ENCODE results near the gene CPNE4. TPM values are rescaled to one million over a fixed set of nuclear protein-coding genes. Genes with fewer than 3 reads are reported as not detected.

The CPNE4 gene
- total and polyA plus RNA-seq, 8 donors = 0.15 to 8.9 (median 1.7) TPM

DNA sequence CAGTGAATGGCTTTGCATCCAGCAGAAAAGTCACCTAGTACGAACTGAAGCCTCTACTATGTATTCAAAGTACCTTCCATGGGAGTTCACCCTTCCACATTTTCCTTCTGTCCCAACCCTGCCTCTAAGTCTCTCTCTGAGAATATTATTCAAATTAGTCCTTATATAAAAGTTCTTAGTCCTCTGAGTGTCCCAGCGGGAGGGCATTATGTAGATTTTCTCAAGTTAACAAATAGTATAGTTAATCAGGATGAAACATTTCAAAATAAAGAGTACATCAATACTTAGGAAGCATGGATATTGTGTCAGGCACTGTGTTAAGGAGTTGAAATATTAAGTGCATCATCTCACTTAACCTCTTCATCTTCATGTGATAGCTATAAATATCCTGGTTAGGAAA is 223.3 kb downstream of the CPNE4 start:
- intact Hi-C loops (cut with DNase I; ENCODE audit: low total_unique reads) = no loop called here
- 79 to 90% (median 88%) methylated on average over 2 of the region's 2 CpGs for WGBS, 5 donors
- Histone ChIP-seq H3K4me3 (no peak overlapping the region), H3K27ac (no peak overlapping the region), H3K36me3 (no peaks in the 10 kb centered on the region), H3K27me3 (no peaks in the 10 kb centered on the region), H3K9me3 (no peaks in the 10 kb centered on the region), H3K4me1 (no peaks in the 10 kb centered on the region)
- no peak for TF ChIP-seq POLR2AphosphoS5 (IDR thresholded peaks at IDR 0.05)
- no peak for DNase-seq

DNA sequence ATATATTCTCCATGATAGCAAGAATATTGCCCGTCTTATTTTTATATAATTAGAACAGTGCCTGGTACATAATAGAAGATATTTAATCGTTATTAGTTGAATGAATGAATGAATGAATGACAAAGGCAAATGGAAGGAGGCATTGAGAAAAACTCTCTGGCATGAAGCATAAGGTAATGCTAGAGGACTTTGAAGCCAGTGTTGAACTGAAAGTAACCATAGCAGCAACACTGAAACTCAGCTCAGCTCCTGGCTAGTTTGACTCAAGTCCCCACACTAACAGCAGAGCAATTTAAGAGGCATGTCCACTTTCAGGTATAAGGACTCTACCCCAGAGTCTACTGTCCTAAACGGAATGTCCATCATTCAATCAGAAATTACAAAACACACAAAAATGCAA is 227.0 kb downstream of the CPNE4 start:
- H3K9me3 ChIP-seq = no peaks in the 10 kb centered on the region
- H3K27ac ChIP-seq = no peak overlapping the region
- intact Hi-C loops (cut with DNase I; ENCODE audit: low total_unique reads) = no loop called here
- H3K4me1 ChIP-seq = no peaks in the 10 kb centered on the region
- 84 to 93% (median 92%) methylated on average over 3 of the region's 3 CpGs for WGBS, 5 donors
- DNase-seq = no peak
- TF ChIP-seq POLR2AphosphoS5 (IDR thresholded peaks at IDR 0.05) = no peak
- TF ChIP-seq EP300 (IDR thresholded peaks at IDR 0.05) = no peak
- TF ChIP-seq, protein P1, sequence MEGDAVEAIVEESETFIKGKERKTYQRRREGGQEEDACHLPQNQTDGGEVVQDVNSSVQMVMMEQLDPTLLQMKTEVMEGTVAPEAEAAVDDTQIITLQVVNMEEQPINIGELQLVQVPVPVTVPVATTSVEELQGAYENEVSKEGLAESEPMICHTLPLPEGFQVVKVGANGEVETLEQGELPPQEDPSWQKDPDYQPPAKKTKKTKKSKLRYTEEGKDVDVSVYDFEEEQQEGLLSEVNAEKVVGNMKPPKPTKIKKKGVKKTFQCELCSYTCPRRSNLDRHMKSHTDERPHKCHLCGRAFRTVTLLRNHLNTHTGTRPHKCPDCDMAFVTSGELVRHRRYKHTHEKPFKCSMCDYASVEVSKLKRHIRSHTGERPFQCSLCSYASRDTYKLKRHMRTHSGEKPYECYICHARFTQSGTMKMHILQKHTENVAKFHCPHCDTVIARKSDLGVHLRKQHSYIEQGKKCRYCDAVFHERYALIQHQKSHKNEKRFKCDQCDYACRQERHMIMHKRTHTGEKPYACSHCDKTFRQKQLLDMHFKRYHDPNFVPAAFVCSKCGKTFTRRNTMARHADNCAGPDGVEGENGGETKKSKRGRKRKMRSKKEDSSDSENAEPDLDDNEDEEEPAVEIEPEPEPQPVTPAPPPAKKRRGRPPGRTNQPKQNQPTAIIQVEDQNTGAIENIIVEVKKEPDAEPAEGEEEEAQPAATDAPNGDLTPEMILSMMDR (IDR thresholded peaks at IDR 0.05) = no peak
- no peak for TF ChIP-seq POLR2A (IDR thresholded peaks at IDR 0.05)
- H3K4me3 ChIP-seq = no peak overlapping the region
- H3K27me3 ChIP-seq = no peaks in the 10 kb centered on the region
- no peaks in the 10 kb centered on the region for H3K36me3 ChIP-seq

DNA sequence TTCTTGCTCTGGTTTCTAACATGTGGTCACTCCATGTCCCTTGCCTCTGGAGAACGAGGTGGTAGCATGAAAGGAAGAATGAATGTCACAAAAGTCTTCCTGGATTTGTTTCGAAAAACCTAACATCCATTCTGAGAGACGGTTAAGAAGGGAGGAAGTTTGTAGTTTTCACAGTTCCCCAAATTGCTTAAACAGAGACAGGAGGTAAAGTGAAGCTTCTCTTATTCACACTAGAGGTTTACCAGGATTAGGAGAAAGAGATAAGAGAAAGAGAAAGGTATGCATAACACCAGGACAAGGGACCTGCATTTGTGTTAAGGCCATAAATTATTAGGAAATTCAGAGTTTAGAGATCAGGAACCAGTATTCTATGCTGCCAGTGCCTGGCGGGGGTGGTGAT is 228.1 kb downstream of the CPNE4 start:
- intact Hi-C loops (cut with DNase I; ENCODE audit: low total_unique reads) = no loop called here
- no peak overlapping the region for H3K4me3 ChIP-seq
- H3K27me3 ChIP-seq = no peaks in the 10 kb centered on the region
- H3K4me1 ChIP-seq = no peaks in the 10 kb centered on the region
- no peak for DNase-seq
- no peaks in the 10 kb centered on the region for H3K9me3 ChIP-seq
- 60 to 68% (median 62%) methylated on average over 4 of the region's 4 CpGs for WGBS, 5 donors
- no peaks in the 10 kb centered on the region for H3K36me3 ChIP-seq
- TF ChIP-seq EP300 (IDR thresholded peaks at IDR 0.05) (no peak), POLR2A (IDR thresholded peaks at IDR 0.05) (no peak), POLR2AphosphoS5 (IDR thresholded peaks at IDR 0.05) (no peak)
- TF ChIP-seq, protein P1 (IDR thresholded peaks at IDR 0.05) = no peak
- H3K27ac ChIP-seq = no peak overlapping the region

DNA sequence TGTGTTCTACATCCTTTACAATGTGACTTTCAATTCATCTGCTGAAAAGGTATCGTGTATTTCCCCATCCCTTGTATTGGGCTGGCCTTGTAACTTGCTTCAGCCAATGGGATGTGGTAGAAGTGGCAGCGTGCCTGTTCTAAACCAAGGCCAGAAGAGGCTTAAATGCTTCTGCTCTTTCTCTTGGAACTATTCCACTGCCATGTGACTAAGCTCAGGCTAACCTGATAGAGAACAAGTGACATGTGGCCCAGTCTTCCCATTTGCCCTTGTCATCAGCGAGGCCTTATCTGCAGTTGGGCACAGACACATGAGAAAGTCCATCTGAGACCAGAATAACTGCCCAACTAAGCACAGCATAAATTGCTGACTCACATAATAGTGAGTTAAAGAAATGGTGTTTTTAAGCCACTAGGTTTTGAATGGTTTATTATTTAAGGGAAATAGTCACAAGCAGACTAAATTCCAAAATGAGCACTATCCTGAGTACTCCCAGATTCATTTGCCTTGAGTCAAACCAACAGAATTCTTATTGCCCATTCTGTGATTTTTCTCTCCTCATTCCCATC is 230.2 kb downstream of the CPNE4 start:
- Histone ChIP-seq H3K4me1 (no peaks in the 10 kb centered on the region), H3K4me3 (no peak overlapping the region), H3K27me3 (no peaks in the 10 kb centered on the region), H3K9me3 (no peaks in the 10 kb centered on the region), H3K27ac (no peak overlapping the region), H3K36me3 (no peaks in the 10 kb centered on the region)
- intact Hi-C loops (cut with DNase I; ENCODE audit: low total_unique reads) = no loop called here
- WGBS, 5 donors = 58 to 82% (median 76%) methylated on average over 3 of the region's 3 CpGs
- peak in 1 of 2 donors; percentile 9 for DNase-seq
- no peak for TF ChIP-seq POLR2AphosphoS5 (IDR thresholded peaks at IDR 0.05)
- TF ChIP-seq EP300 (IDR thresholded peaks at IDR 0.05) = no peak
- TF ChIP-seq POLR2A (IDR thresholded peaks at IDR 0.05) = no peak
- TF ChIP-seq, protein P1 (IDR thresholded peaks at IDR 0.05) = no peak

DNA sequence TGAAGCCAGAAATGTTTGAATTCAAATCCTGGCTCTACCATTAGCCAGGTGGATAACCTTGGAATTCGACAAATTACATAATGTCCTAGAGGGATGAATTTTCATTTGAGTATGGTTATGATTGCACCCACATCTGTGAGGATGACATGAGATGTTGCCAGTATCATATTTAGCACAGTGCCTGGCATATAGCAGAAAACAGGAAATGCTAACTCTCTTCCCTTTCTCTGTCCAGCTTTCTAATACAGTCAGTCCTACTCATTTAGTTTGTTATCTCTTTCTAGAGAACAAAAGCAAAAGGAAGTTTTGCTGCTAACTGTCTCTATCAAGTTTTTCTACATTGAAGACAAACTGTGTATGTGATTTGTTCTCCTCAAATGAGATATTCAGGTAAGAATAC is 231.7 kb downstream of the CPNE4 start:
- no peaks in the 10 kb centered on the region for H3K4me1 ChIP-seq
- no peak for DNase-seq
- no peak for TF ChIP-seq POLR2AphosphoS5 (IDR thresholded peaks at IDR 0.05)
- TF ChIP-seq, protein P1 (IDR thresholded peaks at IDR 0.05) = no peak
- no peak for TF ChIP-seq EP300 (IDR thresholded peaks at IDR 0.05)
- no peak for TF ChIP-seq POLR2A (IDR thresholded peaks at IDR 0.05)
- H3K9me3 ChIP-seq = no peaks in the 10 kb centered on the region
- H3K36me3 ChIP-seq = no peaks in the 10 kb centered on the region
- no peaks in the 10 kb centered on the region for H3K27me3 ChIP-seq
- intact Hi-C loops (cut with DNase I; ENCODE audit: low total_unique reads) = no loop called here
- no peak overlapping the region for H3K27ac ChIP-seq
- WGBS, 5 donors = 62 to 91% (median 81%) methylated on average over 1 of the region's 1 CpG
- H3K4me3 ChIP-seq = no peak overlapping the region

All from stomach (tissue), 9 donors.